RWPE1 (cell line): ENCODE data around the gene INPP5A.

Experiments used
- CTCF ChIA-PET: fragments of 350-600 bp; sonication (Branson Sonifier 250); formaldehyde crosslinking; extraction: SDS; loops from one replicate; lab custom pipeline; 2021; lab: Yijun Ruan, JAX
- POLR2A ChIA-PET: fragments of 400-600 bp; formaldehyde crosslinking; extraction: SDS; loops from one replicate; lab custom pipeline; 2020; ENCODE audit warnings: antibody characterized with exemption; ENCODE audit not compliant: low non-redundant PET; lab: Yijun Ruan, JAX
- DNase-seq: peaks from one replicate; pipeline ENCODE4 v3.0.0; 2012; ENCODE audit warnings: low spot score
- H3K27ac ChIP-seq: fragments of 450-650 bp; 2 replicates; pipeline ENCODE4 v1.5.1; 2017
- TF ChIP-seq, protein P1 (sequence below): fragments of 450-650 bp; conservative IDR thresholded peaks from 2 replicates; pipeline ENCODE4 v1.5.1; 2017; ENCODE audit warnings: low read depth, mild to moderate bottlenecking

The INPP5A gene

DNA sequence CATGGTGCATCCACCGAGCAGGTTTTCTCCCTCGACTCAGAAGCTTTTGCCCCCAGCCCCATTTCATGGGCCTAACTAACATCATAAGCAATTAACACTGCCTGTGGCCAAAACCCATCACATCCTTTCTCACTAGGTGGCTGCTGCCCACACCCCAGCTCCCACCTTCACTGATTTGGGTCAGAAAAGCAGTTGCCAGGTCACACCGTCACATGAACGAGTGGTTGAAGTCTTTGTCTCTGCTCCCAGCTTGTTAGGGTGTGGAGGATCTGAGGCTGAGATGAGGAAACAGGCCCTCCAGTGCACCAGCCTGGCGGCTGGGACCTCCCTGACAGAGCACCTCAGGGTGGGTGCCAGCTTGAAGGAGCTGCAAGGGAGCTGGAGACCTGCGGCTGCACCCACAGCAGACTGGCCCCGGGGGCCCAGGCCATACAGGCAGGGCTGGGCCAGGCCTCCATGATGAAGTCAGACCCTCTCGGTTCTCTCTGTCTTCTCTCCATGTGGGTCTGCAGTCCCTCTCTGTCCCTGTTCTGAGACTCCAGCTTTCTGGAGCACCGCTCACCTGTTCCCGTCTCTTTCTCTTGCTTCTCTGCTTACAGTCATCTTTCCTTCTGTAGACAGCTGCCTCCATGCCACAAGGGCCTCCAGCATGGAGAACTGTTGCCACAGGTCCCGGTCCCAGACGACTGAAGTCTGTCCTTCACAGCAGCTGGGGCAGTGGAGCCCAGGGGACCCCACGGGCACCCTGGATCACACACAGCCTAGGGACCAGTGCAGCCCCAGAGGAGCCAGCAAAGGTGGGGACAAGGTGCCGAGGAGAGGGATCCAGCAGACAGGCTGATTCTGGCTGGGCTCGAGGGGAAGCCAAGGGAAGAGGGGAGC, 13.8 kb upstream of the INPP5A start:
- TF ChIP-seq, protein P1, sequence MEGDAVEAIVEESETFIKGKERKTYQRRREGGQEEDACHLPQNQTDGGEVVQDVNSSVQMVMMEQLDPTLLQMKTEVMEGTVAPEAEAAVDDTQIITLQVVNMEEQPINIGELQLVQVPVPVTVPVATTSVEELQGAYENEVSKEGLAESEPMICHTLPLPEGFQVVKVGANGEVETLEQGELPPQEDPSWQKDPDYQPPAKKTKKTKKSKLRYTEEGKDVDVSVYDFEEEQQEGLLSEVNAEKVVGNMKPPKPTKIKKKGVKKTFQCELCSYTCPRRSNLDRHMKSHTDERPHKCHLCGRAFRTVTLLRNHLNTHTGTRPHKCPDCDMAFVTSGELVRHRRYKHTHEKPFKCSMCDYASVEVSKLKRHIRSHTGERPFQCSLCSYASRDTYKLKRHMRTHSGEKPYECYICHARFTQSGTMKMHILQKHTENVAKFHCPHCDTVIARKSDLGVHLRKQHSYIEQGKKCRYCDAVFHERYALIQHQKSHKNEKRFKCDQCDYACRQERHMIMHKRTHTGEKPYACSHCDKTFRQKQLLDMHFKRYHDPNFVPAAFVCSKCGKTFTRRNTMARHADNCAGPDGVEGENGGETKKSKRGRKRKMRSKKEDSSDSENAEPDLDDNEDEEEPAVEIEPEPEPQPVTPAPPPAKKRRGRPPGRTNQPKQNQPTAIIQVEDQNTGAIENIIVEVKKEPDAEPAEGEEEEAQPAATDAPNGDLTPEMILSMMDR = no peak
- ChIA-PET CTCF (no interaction called here), POLR2A (no interaction called here)
- no peak overlapping the region for H3K27ac ChIP-seq
- DNase-seq = no peak

DNA sequence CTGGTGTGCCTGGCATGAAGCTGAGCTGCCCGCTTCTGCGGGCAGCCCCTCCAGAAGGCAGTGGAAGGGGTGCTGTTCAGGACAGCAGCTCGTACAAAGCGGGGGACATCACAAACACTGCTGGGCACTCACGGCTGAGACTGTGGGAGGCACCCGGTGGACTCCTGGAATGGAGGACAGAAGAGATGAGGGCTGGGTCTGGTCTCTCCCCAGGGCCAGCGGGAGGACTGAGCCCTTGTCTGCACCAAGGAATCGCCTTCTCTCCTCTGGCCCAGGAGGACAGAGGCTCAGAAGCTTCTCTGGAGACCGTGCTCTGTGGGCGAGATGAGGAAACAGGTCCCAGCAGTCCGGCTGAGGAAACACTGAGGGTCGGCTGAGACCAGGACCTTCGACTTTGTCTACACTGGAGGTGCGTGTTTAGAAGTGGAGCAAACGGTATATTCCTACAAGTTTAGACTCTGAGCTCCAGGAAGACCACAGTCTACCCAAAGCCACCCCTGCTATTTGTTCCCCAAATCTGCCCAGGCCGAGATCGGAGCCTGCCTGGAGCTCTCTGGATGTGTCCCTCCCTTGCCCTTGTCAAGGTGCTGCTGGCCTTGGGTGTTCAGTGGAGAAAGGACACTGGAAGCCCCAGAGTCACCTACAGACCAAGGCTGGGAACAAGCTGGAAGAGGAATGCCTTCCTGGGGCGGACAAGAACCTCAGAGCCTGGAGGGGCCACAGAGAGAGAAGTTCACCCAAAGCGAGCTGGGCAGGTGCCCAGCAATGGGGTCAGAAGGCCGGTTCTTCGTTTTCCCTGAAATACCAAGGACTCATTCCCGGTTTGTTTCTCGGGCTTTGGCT, 12.9 kb upstream of the INPP5A start:
- H3K27ac ChIP-seq = no peak overlapping the region
- DNase-seq = no peak
- ChIA-PET CTCF (no interaction called here), POLR2A (no interaction called here)
- TF ChIP-seq, protein P1 = no peak

DNA sequence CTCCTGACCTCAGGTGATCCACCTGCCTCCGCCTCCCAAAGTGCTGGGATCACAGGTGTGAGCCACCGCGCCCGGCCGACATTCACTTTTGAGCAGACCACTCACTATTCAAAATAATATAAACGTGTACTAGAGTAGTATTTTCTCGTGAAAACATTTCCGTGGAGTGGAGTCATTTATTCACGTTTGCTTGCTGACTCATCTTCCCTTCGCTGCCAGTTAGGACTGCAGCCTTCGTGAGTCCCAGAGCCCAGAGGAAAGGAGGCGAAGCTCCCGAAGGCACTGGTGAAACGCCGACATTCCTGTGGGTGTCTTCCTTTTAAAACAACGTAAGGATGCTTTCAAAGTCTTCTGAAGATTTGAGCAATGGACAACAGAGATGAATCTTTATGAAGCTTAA, 10.9 kb upstream of the INPP5A start:
- CTCF ChIA-PET = interaction anchor here (0.7 kb wide), 1 partner anchor 47 kb away, joined by 3 read pairs; no protein-coding TSS in a partner anchor
- DNase-seq = no peak

DNA sequence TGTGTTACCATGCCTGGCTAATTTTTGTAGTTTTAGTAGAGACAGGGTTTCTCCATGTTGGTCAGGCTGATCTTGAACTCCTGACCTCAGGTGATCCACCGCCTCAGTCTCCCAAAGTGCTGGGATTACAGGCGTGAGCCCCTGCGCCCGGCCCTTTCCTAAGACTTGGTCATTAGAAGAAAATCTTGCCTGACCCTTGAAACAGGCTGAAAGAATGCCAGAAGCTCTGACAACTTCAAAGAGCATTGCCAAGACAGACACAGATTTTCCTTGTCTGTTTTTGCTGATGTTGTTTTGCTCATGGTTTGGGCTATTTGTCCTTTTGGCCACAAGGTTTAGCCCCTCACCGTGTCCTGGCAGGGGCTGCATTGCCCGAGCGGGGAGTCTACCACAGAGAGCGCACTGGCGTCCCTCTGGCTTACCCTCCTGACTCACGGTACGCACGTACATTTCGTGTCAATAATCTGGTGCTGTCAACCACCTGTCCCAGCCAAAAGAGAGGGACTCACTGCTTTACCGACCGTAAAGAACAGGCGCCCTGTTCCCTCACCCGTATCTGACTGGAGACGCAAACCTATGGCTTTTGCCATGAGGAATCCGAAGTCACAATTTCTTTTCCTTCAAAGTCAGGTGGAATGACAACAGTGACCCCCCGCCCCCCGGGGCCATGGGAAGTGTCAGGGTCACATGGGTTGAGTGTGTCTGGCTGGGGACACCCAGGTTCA, 10.1 kb upstream of the INPP5A start:
- no peak overlapping the region for H3K27ac ChIP-seq
- ChIA-PET CTCF (interaction anchor here (0.6 kb wide), 1 partner anchor 105 kb away, joined by 5 read pairs; no protein-coding TSS in a partner anchor), POLR2A (no interaction called here)

More for the DNA sequence above, 10.9 kb upstream of the INPP5A start:
- POLR2A ChIA-PET = no interaction called here
- no peak overlapping the region for H3K27ac ChIP-seq
- TF ChIP-seq, protein P1 = no peak

DNA sequence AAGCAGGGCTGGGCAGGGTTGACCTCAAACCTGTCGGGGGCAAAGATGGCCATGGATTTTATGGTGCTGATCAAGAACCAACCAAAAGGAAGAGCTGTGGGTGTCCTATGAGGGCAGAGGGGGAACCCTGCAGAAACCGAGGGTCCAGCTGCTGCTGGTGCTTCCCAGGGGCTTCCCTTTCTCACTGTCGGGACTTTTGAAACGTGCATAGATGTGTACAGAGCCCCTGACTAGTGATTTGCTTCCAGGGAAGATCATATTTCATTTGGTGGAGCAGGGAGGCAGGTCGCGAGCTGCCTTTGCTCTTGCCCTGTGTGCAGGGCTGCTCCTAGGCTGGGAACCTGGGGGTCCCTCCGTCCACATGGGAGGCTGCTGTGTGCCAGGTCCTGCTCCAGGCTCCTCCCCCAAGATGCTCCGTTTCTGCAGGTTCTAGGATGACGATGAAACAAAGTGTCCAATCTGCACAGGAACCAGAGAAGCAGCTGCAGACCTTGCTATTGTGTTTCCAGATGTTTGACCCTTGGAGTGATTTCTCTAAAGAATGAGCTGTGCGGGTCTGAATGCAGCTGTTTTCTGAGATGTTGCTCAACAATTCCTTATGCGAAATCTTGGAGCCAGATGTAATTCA, 9.4 kb upstream of the INPP5A start:
- POLR2A ChIA-PET = no interaction called here
- H3K27ac ChIP-seq = no peak overlapping the region
- no peak for DNase-seq
- CTCF ChIA-PET = interaction anchor here (0.6 kb wide), 2 partner anchors 105 to 322 kb away, joined by 3 to 5 read pairs; no protein-coding TSS in a partner anchor
- TF ChIP-seq, protein P1 = no peak

More for the DNA sequence above, 10.1 kb upstream of the INPP5A start:
- TF ChIP-seq, protein P1 = no peak
- no peak for DNase-seq
